DOHH2 (cell line): ENCODE measurements around the gene SYNRG.

ENCODE experiments used
- H3F3A ChIP-seq: fragments of 200-600 bp; sonication (generic), shearing (Covaris generic); 2 replicates; pipeline ENCODE4 v1.6.0; 2016; ENCODE audit warnings: antibody characterized with exemption, mild to moderate bottlenecking; ENCODE audit not compliant: control insufficient read depth, insufficient read depth
- H3K27ac ChIP-seq: fragments of 200-600 bp; sonication (generic); 2 replicates; pipeline ENCODE4 v1.5.1; 2014; ENCODE audit warnings: low read depth, mild to moderate bottlenecking, low read length, moderate library complexity
- H3K27me3 ChIP-seq: fragments of 200-600 bp; sonication (generic); 2 replicates; pipeline ENCODE4 v1.6.1; 2014; ENCODE audit warnings: mild to moderate bottlenecking, low read length, mixed read lengths; ENCODE audit not compliant: control insufficient read depth
- H3K36me3 ChIP-seq: fragments of 200-600 bp; sonication (generic); 2 replicates; pipeline ENCODE4 v1.6.1; 2014; ENCODE audit warnings: mild to moderate bottlenecking, low read length, moderate library complexity, mixed read lengths; ENCODE audit not compliant: control insufficient read depth
- H3K4me1 ChIP-seq: fragments of 200-600 bp; sonication (generic); 2 replicates; pipeline ENCODE4 v1.6.1; 2014; ENCODE audit warnings: mild to moderate bottlenecking, low read length, mixed read lengths; ENCODE audit not compliant: control insufficient read depth
- H3K4me2 ChIP-seq: fragments of 200-600 bp; sonication (generic); 2 replicates; pipeline ENCODE4 v1.6.0; 2014; ENCODE audit warnings: mild to moderate bottlenecking, low read length, moderate library complexity
- H3K4me3 ChIP-seq: fragments of 200-600 bp; sonication (generic); 2 replicates; pipeline ENCODE4 v1.5.1; 2014; ENCODE audit warnings: mild to moderate bottlenecking, low read length, mixed read lengths
- H3K79me2 ChIP-seq: fragments of 200-600 bp; sonication (generic); 2 replicates; pipeline ENCODE4 v1.6.1; 2014; ENCODE audit warnings: mild to moderate bottlenecking, low read length, mixed read lengths; ENCODE audit not compliant: control insufficient read depth
- H3K9me2 ChIP-seq: fragments of 200-600 bp; sonication (generic); replicated peaks from 2 replicates; pipeline ENCODE4 v1.6.1; 2014; ENCODE audit warnings: mild to moderate bottlenecking, low read length, mixed read lengths; ENCODE audit not compliant: control insufficient read depth
- H3K9me3 ChIP-seq: fragments of 200-600 bp; sonication (generic); 2 replicates; pipeline ENCODE4 v1.6.1; 2014; ENCODE audit warnings: antibody characterized with exemption, low read length, mixed read lengths; ENCODE audit not compliant: control insufficient read depth, insufficient read depth
- H4K20me1 ChIP-seq: fragments of 200-600 bp; sonication (generic); 2 replicates; pipeline ENCODE4 v1.6.0; 2014; ENCODE audit warnings: low read depth, mild to moderate bottlenecking, antibody characterized with exemption, low read length, moderate library complexity; ENCODE audit not compliant: control insufficient read depth, insufficient read depth
- EZH2phosphoT487 ChIP-seq: fragments of 200-600 bp; sonication (generic); IDR thresholded peaks from 2 replicates; pipeline ENCODE4 v1.6.1; 2017; ENCODE audit warnings: borderline replicate concordance, mild to moderate bottlenecking, antibody characterized with exemption, low read length, moderate library complexity, mixed read lengths
- TF ChIP-seq, protein P1 (sequence below): fragments of 200-600 bp; sonication (generic); IDR thresholded peaks from one replicate; pipeline ENCODE4 v1.5.1; 2014; ENCODE audit warnings: antibody characterized with exemption, mild to moderate bottlenecking, low read depth, low read length; ENCODE audit not compliant: poor library complexity, severe bottlenecking

SYNRG gene

DNA sequence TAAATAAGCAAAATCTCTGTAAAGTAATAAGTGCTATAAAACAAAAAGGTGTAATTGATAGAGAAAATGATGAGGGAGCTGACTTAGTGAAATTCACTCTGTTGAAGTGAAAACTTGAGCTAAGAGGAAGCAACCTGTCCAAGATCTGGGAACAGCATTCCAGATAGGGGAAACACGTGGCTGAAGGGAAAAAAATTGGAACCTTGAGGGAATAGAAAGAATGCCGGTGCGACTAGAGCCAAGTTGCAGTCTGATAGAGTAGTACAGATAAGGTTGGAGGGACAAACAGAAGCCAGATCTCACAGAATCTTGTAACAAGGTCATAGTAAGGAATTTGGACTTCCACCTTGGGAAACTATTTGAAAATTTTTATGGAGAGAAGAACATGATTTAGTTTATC is 34.7 kb upstream of the SYNRG start:
- no peaks in the 10 kb centered on the region for H3F3A ChIP-seq
- peaks cover 22% of the 10 kb centered on the region for H3K4me1 ChIP-seq
- no peaks in the 10 kb centered on the region for H4K20me1 ChIP-seq
- H3K79me2 ChIP-seq, result peaks cover 42% of the 10 kb centered on the region
- H3K36me3 ChIP-seq, result peaks cover 30% of the 10 kb centered on the region
- H3K4me2 ChIP-seq, result peak overlapping the region; percentile 81
- TF ChIP-seq, protein P1, sequence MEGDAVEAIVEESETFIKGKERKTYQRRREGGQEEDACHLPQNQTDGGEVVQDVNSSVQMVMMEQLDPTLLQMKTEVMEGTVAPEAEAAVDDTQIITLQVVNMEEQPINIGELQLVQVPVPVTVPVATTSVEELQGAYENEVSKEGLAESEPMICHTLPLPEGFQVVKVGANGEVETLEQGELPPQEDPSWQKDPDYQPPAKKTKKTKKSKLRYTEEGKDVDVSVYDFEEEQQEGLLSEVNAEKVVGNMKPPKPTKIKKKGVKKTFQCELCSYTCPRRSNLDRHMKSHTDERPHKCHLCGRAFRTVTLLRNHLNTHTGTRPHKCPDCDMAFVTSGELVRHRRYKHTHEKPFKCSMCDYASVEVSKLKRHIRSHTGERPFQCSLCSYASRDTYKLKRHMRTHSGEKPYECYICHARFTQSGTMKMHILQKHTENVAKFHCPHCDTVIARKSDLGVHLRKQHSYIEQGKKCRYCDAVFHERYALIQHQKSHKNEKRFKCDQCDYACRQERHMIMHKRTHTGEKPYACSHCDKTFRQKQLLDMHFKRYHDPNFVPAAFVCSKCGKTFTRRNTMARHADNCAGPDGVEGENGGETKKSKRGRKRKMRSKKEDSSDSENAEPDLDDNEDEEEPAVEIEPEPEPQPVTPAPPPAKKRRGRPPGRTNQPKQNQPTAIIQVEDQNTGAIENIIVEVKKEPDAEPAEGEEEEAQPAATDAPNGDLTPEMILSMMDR, result no peak
- no peak for TF ChIP-seq EZH2phosphoT487
- no peaks in the 10 kb centered on the region for H3K9me2 ChIP-seq
- peak overlapping the region; percentile 81 for H3K4me3 ChIP-seq
- H3K9me3 ChIP-seq, result no peaks in the 10 kb centered on the region
- H3K27me3 ChIP-seq, result peaks cover 36% of the 10 kb centered on the region
- no peak overlapping the region for H3K27ac ChIP-seq

- Histone ChIP-seq H3K4me3 (peak within 1 kb of the TSS; percentile 81), H3K4me1 (peaks cover 22% of the 10 kb centered on the region), H3K36me3 (peaks cover 35% of the 10 kb centered on the region), H3F3A (no peaks in the 10 kb centered on the region), H3K4me2 (peak within 1 kb of the TSS; percentile 81), H3K9me2 (no peaks in the 10 kb centered on the region), H4K20me1 (no peaks in the 10 kb centered on the region), H3K27ac (peak within 1 kb of the TSS; percentile 27; the same call in 1 of the 2 replicates), H3K27me3 (peaks cover 30% of the 10 kb centered on the region), H3K9me3 (no peaks in the 10 kb centered on the region), H3K79me2 (peaks cover 46% of the 10 kb centered on the region)
- TF ChIP-seq, protein P1, result no peak
- TF ChIP-seq EZH2phosphoT487, result no peak
Observed at GRCh38 chr17:37643118-37643766, 34.0 kb upstream of the SYNRG start, which contains the start of gene DDX52. Gene DDX52, minus strand, starts transcription at chr17:37643446. Its CDS starts 26 bp downstream, at chr17:37643420.

DNA sequence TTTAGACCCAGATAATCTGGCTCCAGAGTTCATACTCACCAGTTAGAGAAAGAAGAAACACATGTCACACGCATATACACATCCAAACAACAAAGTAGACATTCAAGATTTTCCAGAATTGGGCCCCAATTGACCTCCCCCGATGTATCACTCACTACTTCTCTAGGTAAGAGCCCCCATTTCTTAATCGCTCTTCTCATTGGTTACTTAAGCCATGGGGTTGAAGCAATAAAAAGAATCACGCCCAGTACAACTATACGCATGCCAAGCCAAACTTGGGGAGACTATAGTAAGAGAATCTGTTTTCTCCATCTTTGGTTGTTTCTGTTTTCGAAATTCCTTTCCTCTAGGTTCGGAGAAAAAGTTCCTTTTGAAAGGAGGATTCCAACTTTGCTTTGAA is 33.5 kb upstream of the SYNRG start:
- H3K4me1 ChIP-seq, result peaks cover 22% of the 10 kb centered on the region
- H3K27me3 ChIP-seq, result peaks cover 24% of the 10 kb centered on the region
- peak overlapping the region; percentile 27; the same call in 1 of the 2 replicates for H3K27ac ChIP-seq
- H3K9me2 ChIP-seq, result no peaks in the 10 kb centered on the region
- peaks cover 41% of the 10 kb centered on the region for H3K36me3 ChIP-seq
- H4K20me1 ChIP-seq, result no peaks in the 10 kb centered on the region
- TF ChIP-seq EZH2phosphoT487, result no peak
- TF ChIP-seq, protein P1, result no peak
- peak overlapping the region; percentile 81 for H3K4me2 ChIP-seq
- peaks cover 52% of the 10 kb centered on the region for H3K79me2 ChIP-seq
- no peaks in the 10 kb centered on the region for H3F3A ChIP-seq
- H3K4me3 ChIP-seq, result peak overlapping the region; percentile 81
- H3K9me3 ChIP-seq, result no peaks in the 10 kb centered on the region
